ENCODE measurements around the gene VANGL2.

DNA sequence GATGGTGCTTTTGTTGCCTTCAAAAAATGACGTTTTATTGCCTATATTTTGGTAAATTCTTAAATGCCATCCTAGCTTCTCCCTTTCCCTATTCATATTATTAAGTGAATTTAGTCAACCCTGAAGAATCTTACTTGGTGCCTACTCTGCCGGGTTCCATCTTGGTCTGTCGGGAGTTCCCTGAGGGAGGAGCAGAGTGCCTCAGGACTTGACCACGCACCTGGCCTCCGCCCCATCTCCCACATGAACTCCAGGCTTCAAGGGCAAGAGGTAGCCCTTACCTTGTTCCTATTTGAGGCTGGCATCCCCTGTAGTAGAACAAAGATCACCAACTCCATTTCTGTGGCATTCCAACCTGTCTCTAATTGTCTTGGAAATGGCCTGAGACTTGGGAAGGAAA is 21.5 kb downstream of the VANGL2 start:
- TF ChIP-seq YY1 (IDR thresholded peaks at IDR 0.05; ENCODE audit: insufficient read depth, insufficient read length) (no peak), ZNF274 (IDR thresholded peaks at IDR 0.05; ENCODE audit: low read depth, low read length) (no peak), SUZ12 (IDR thresholded peaks at IDR 0.05; ENCODE audit: extremely low read depth, insufficient read depth, insufficient read length) (no peak)
